Measurements from ENCODE around the gene HRAS. TPM values are rescaled to one million over a fixed set of nuclear protein-coding genes. Genes with fewer than 3 reads are reported as not detected.
"Not testable (repeated sequence)": the region's sequence is repeated elsewhere in the genome, so short reads cannot be mapped to it uniquely, and the experiment has no call there.

Gene HRAS
- polyA plus RNA-seq, 3 donors = 10.1 to 32.9 (median 10.3) TPM

- H3K9ac ChIP-seq (ENCODE audit: insufficient read depth, low read length, poor library complexity, severe bottlenecking) = no peak overlapping the region
- peak; percentile 86 to 92 (median 90) for DNase-seq
- H3K4me1 ChIP-seq (ENCODE audit: control insufficient read depth in 1 of 2, insufficient read depth in 2 of 2, low read length in 2 of 2) = peaks cover 11 to 13% of the 10 kb centered on the region in 2 donors
- H3K4me1 Mint-ChIP-seq = peaks cover 17% of the 10 kb centered on the region
- H3K4me3 Mint-ChIP-seq = peak overlapping the region; percentile 60 to 83
- H3K27ac ChIP-seq (ENCODE audit: low read depth in 1 of 2, low read length in 2 of 2) = no peak overlapping the region
- peaks cover 12 to 16% (median 14%) of the 10 kb centered on the region in 7 donors for H3K9me3 Mint-ChIP-seq
- H3K27ac Mint-ChIP-seq = peak overlapping the region in 6 of 7 donors; percentile 42 to 82 (median 79)
- peak overlapping the region in 2 of 3 experiments; percentile 15 to 53 for H3K4me3 ChIP-seq (replicated peaks in 1 of 3; ENCODE audit: low read depth in 2 of 3, low read length in 3 of 3)
- H2AFZ ChIP-seq (ENCODE audit: insufficient read depth, low read depth, low read length, poor library complexity, severe bottlenecking) = peak overlapping the region; percentile 51
- H3K27me3 Mint-ChIP-seq (ENCODE audit: low read depth in 3 of 3) = peaks cover 0 to 3% (median 2%) of the 10 kb centered on the region in 3 donors
- no peaks in the 10 kb centered on the region for H3K36me3 ChIP-seq (replicated peaks in 1 of 2; ENCODE audit: control insufficient read depth in 1 of 2, insufficient read depth in 2 of 2, low read length in 2 of 2)
- H3K36me3 Mint-ChIP-seq = peaks cover 5 to 27% of the 10 kb centered on the region in 2 donors
- intact Hi-C loops (cut with micrococcal nuclease) = no loop called here
- TF ChIP-seq CTCF (IDR thresholded peaks at IDR 0.05) = peak; percentile 100
- WGBS (ENCODE audit: insufficient coverage) = 9% methylated on average over 65 of the region's 74 CpGs
- H4K20me1 ChIP-seq (ENCODE audit: insufficient read depth, low read length) = no peaks in the 10 kb centered on the region
- H3K9me3 ChIP-seq (replicated peaks in 1 of 2; ENCODE audit: control insufficient read depth in 1 of 2, insufficient read depth in 1 of 2, low read length in 2 of 2) = peaks cover 5 to 16% of the 10 kb centered on the region in 2 donors
- H3K4me2 ChIP-seq (replicated peaks; ENCODE audit: extremely low read depth, low read length, poor library complexity, severe bottlenecking) = peak overlapping the region; percentile 55
- H3K27me3 ChIP-seq (ENCODE audit: control insufficient read depth in 2 of 2, insufficient read depth in 2 of 2, low read length in 2 of 2) = no peaks in the 10 kb centered on the region
- H3K79me2 ChIP-seq (ENCODE audit: insufficient read depth, low read length) = no peaks in the 10 kb centered on the region
Observed at GRCh38 chr11:518463-519202, 16.7 kb downstream of the HRAS start.

GRCh38 chr11:516918-517685, 18.3 kb downstream of the HRAS start:
- H3K9me3 ChIP-seq (replicated peaks in 1 of 2; ENCODE audit: control insufficient read depth in 1 of 2, insufficient read depth in 1 of 2, low read length in 2 of 2) = peaks cover 5 to 16% of the 10 kb centered on the region in 2 donors
- DNase-seq; intact Hi-C loops (cut with micrococcal nuclease); H3K4me2 ChIP-seq (replicated peaks; ENCODE audit: extremely low read depth, low read length, poor library complexity, severe bottlenecking); H2AFZ ChIP-seq (ENCODE audit: insufficient read depth, low read depth, low read length, poor library complexity, severe bottlenecking); H3K4me3 Mint-ChIP-seq; H3K27me3 ChIP-seq (ENCODE audit: control insufficient read depth in 2 of 2, insufficient read depth in 2 of 2, low read length in 2 of 2); H3K79me2 ChIP-seq (ENCODE audit: insufficient read depth, low read length); H3K4me3 ChIP-seq (replicated peaks in 1 of 3; ENCODE audit: low read depth in 2 of 3, low read length in 3 of 3); H3K27ac ChIP-seq (ENCODE audit: low read depth in 1 of 2, low read length in 2 of 2); H3K27me3 Mint-ChIP-seq (ENCODE audit: low read depth in 3 of 3); H3K36me3 ChIP-seq (replicated peaks in 1 of 2; ENCODE audit: control insufficient read depth in 1 of 2, insufficient read depth in 2 of 2, low read length in 2 of 2); H4K20me1 ChIP-seq (ENCODE audit: insufficient read depth, low read length); H3K9ac ChIP-seq (ENCODE audit: insufficient read depth, low read length, poor library complexity, severe bottlenecking): not testable (repeated sequence)
- 87% methylated on average over 32 of the region's 43 CpGs for WGBS (ENCODE audit: insufficient coverage)
- Mint-ChIP-seq H3K36me3 (peaks cover 8 to 35% of the 10 kb centered on the region in 2 donors), H3K9me3 (peaks cover 12 to 19% (median 14%) of the 10 kb centered on the region in 7 donors), H3K27ac (peak overlapping the region in 1 of 7 donors; percentile 76), H3K4me1 (peaks cover 28% of the 10 kb centered on the region)
- H3K4me1 ChIP-seq (ENCODE audit: control insufficient read depth in 1 of 2, insufficient read depth in 2 of 2, low read length in 2 of 2) = peaks cover 25 to 27% of the 10 kb centered on the region in 2 donors

Data from CD14-positive monocyte (primary cell).